Caco-2 (cell line): ENCODE data around the gene TTLL9. TPM values are rescaled to one million over a fixed set of nuclear protein-coding genes. Genes with fewer than 3 reads are reported as not detected.

Source experiments
- BruUV-seq: library from RNA; stranded (reverse); fragments of 400-500 nt; replicated peaks from 2 replicates; lab custom pipeline; 2021; lab: Mats Ljungman, UMichigan
- CTCF ChIA-PET: fragments of 300-600 bp; sonication (Branson Sonifier 250); formaldehyde crosslinking; loops from one replicate; lab custom pipeline; 2022; ENCODE audit warnings: antibody characterized with exemption; lab: Charles Lee
- POLR2A ChIA-PET: fragments of 300-600 bp; sonication (Branson Sonifier 250); formaldehyde crosslinking; loops from one replicate; lab custom pipeline; 2022; ENCODE audit warnings: antibody characterized with exemption; lab: Charles Lee
- DNase-seq, 2 experiments: peaks; one replicate each; pipeline versions ENCODE4 v3.0.0 to v3.0.0-alpha.2; 2020 to 2022
- H3K27me3 ChIP-seq: replicated peaks from 2 replicates; pipeline ENCODE4 v1.6.0; 2011; ENCODE audit warnings: low read length; ENCODE audit not compliant: control insufficient read depth, insufficient read depth
- H3K36me3 ChIP-seq: 2 replicates; pipeline ENCODE4 v1.5.1; 2011; ENCODE audit warnings: low read length; ENCODE audit not compliant: control insufficient read depth, insufficient read depth
- H3K4me1 ChIP-seq: fragments of 250-450 bp; sonication (Bioruptor Pico); 2 replicates; pipeline ENCODE4 v1.5.1; 2020; ENCODE audit warnings: mild to moderate bottlenecking
- H3K4me3 ChIP-seq: 2 replicates; pipeline ENCODE4 v1.5.1; 2011; ENCODE audit warnings: low read depth, mild to moderate bottlenecking, control low read depth, low read length
- H3K9me3 ChIP-seq: fragments of 250-450 bp; sonication (Bioruptor Pico); 2 replicates; pipeline ENCODE4 v1.5.1; 2020; ENCODE audit warnings: mild to moderate bottlenecking, moderate library complexity
- H3K27ac Mint-ChIP-seq: one replicate; pipeline ENCODE4 v1.8.0; 2022; ENCODE audit warnings: mixed read lengths; ENCODE audit not compliant: unreplicated experiment
- H3K27me3 Mint-ChIP-seq: one replicate; pipeline ENCODE4 v1.8.0; 2022; ENCODE audit warnings: mixed read lengths; ENCODE audit not compliant: insufficient read depth, unreplicated experiment
- H3K36me3 Mint-ChIP-seq: one replicate; pipeline ENCODE4 v1.8.0; 2022; ENCODE audit warnings: mild to moderate bottlenecking, mixed read lengths; ENCODE audit not compliant: insufficient read depth, unreplicated experiment
- H3K4me1 Mint-ChIP-seq: one replicate; pipeline ENCODE4 v1.8.0; 2022; ENCODE audit warnings: low read depth, mixed read lengths; ENCODE audit not compliant: unreplicated experiment
- H3K4me3 Mint-ChIP-seq: one replicate; pipeline ENCODE4 v1.8.0; 2022; ENCODE audit warnings: mild to moderate bottlenecking, moderate library complexity, mixed read lengths; ENCODE audit not compliant: unreplicated experiment
- H3K9me3 Mint-ChIP-seq: one replicate; pipeline ENCODE4 v1.8.0; 2022; ENCODE audit warnings: mixed read lengths; ENCODE audit not compliant: unreplicated experiment
- intact Hi-C: fragments of 100-400 bp; cut with micrococcal nuclease; formaldehyde crosslinking; loops from one replicate; pipeline ENCODE4 v1.10.0; 2022; ENCODE audit not compliant: unreplicated experiment
- total RNA-seq: library from RNA; stranded (reverse); gene quantifications from 2 replicates; pipeline ENCODE4 v1.2.3, GENCODE V29; 2022
- TF ChIP-seq, protein P1 (sequence below), 2 experiments: fragments of 200-600 bp in 1 of 2; IDR thresholded peaks; 1 replicate in 1 of 2; 2 replicates in 1 of 2; pipeline versions ENCODE4 v1.5.1 to v1.8.0; 2011 to 2022; ENCODE audit warnings: antibody characterized with exemption in 1 of 2, control low read depth in 1 of 2, inconsistent platforms in 1 of 2, low read depth in 1 of 2, low read length in 1 of 2, mild to moderate bottlenecking in 1 of 2, moderate library complexity in 1 of 2; ENCODE audit not compliant: insufficient read depth in 1 of 2, severe bottlenecking in 1 of 2, unreplicated experiment in 1 of 2

TTLL9 gene
- total RNA-seq, 1 experiment from 2014 or later = not detected

DNA sequence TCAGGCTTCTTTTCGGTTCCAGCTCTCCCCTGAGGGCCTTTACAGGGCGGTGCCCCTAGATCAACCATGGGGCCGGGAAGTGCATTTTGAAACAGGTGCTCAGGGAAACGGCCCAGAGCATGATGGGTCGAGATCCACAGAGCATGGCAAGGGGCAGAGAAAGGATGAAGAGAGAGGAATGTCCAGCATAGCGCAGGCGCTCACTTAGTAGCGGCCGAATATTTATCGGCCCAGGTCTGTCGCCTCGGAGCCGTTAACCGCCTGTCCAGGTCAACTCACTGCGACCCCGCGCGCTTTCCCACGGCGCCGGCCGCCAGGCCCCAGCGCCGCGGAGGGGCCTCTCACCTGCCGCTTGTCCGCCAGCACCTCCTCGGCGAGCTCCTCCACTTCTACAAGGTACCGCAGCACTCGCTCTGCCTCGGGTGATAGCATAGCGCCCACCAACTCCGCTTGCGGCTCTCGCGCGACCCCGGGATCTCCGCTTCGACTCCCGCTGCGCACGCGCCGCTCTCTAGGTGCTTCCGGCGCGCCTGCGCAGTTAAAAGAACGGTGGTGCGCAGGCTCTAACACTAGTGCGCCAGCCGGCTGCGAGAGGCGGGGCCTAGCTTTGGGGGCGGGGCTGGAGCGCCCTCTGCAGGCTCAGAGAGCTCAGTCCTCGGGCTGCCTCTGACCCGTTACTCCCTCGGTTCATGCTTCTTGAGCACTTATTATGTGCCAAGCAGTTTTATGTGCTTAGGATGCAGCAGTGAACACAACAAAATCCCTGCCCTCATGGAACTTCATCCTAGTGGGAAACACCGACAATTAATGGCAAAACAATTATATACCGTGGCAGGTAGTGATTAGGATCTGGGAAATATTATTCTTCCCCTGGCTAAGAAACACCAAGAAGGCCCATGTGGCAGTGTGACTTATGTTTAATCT lies 81.4 kb downstream of the TTLL9 start, which contains the start of gene PDRG1:
TSS of gene PDRG1 (minus strand) at position 517 of the 924 bp plus-strand sequence. CDS start at position 432, 85 bp downstream.
- H3K27ac Mint-ChIP-seq = peak within 1 kb of the TSS; percentile 96
- peaks cover 51% of the 10 kb centered on the region for H3K36me3 Mint-ChIP-seq
- Histone ChIP-seq H3K36me3 (peaks cover 10% of the 10 kb centered on the region), H3K4me1 (peaks cover 6% of the 10 kb centered on the region; the same call in 1 of the 2 replicates), H3K4me3 (peak within 1 kb of the TSS; percentile 61), H3K27me3 (no peaks in the 10 kb centered on the region), H3K9me3 (no peaks in the 10 kb centered on the region)
- intact Hi-C loops = loop anchor here (1.0 to 5.0 kb wide), 7 partner anchors 66 to 141 kb away; no protein-coding TSS in a partner anchor
- TF ChIP-seq, protein P1, sequence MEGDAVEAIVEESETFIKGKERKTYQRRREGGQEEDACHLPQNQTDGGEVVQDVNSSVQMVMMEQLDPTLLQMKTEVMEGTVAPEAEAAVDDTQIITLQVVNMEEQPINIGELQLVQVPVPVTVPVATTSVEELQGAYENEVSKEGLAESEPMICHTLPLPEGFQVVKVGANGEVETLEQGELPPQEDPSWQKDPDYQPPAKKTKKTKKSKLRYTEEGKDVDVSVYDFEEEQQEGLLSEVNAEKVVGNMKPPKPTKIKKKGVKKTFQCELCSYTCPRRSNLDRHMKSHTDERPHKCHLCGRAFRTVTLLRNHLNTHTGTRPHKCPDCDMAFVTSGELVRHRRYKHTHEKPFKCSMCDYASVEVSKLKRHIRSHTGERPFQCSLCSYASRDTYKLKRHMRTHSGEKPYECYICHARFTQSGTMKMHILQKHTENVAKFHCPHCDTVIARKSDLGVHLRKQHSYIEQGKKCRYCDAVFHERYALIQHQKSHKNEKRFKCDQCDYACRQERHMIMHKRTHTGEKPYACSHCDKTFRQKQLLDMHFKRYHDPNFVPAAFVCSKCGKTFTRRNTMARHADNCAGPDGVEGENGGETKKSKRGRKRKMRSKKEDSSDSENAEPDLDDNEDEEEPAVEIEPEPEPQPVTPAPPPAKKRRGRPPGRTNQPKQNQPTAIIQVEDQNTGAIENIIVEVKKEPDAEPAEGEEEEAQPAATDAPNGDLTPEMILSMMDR (IDR thresholded peaks at IDR 0.05; ENCODE audit: insufficient read depth in 1 of 2, low read depth in 1 of 2, low read length in 1 of 2, severe bottlenecking in 1 of 2, unreplicated experiment in 1 of 2) = peak; percentile 98 to 100
- H3K4me1 Mint-ChIP-seq = peaks cover 11% of the 10 kb centered on the region
- ChIA-PET POLR2A (interaction anchor here (0.6 to 0.9 kb wide), 5 partner anchors 60 to 156 kb away, joined by 3 read pairs; no protein-coding TSS in a partner anchor), CTCF (interaction anchor here (0.5 to 4.5 kb wide), 47 partner anchors 8 to 559 kb away, joined by 3 to 110 read pairs (median 5); partner anchors contain the start of genes DUSP15, TM9SF4, TTLL9 and XKR7)
- H3K4me3 Mint-ChIP-seq = peak within 1 kb of the TSS; percentile 95
- no peaks in the 10 kb centered on the region for H3K9me3 Mint-ChIP-seq
- peak; percentile 98 to 100 for DNase-seq
- peaks cover 5% of the 10 kb centered on the region for H3K27me3 Mint-ChIP-seq
- BruUV-seq = no TSS peak

DNA sequence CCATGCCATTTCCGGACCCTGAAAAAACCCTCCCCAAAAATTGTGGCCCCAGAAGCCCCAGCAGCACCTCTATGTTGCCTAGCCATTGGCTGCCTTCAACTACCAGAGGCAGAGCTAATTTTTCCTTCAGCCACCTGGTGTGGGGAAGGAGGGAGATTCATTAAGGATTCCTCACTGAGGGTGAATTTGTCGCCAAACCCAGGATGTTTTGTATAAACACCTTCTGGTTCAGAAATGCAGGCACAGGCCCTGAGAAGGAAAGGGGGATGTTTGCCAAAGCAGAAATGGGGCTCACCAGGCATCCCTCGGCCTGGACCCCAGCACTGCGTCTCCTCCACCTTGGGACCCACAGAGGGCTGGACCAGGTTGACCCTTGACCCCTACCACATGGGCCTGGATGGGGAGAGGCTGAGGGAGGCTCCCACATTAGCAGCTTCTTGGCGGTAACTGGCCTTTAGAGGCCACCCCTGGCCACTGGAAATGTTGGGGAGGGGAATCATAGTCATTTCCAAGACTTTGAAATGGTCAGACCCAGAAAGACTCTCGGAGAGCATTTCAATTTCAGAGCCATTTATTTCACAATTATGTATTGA lies 83.2 kb downstream of the TTLL9 start:
- Histone ChIP-seq H3K36me3 (0 out of 2 replicates have a peak, but pooled peaks cover 1% of the 10 kb centered on the region), H3K4me1 (peaks cover 6% of the 10 kb centered on the region; the same call in 1 of the 2 replicates), H3K4me3 (no peak overlapping the region), H3K9me3 (no peaks in the 10 kb centered on the region), H3K27me3 (no peaks in the 10 kb centered on the region)
- intact Hi-C loops = loop anchor here (2.0 to 5.0 kb wide), 3 partner anchors 64 to 139 kb away; no protein-coding TSS in a partner anchor
- Mint-ChIP-seq H3K27ac (no peak overlapping the region), H3K27me3 (peaks cover 6% of the 10 kb centered on the region), H3K4me1 (peaks cover 11% of the 10 kb centered on the region), H3K9me3 (no peaks in the 10 kb centered on the region), H3K36me3 (peaks cover 33% of the 10 kb centered on the region), H3K4me3 (no peak overlapping the region)
- DNase-seq = no peak
- ChIA-PET POLR2A (no interaction called here), CTCF (interaction anchor here (2.7 to 4.5 kb wide), 3 partner anchors 64 to 103 kb away, joined by 39 to 110 read pairs (median 41); no protein-coding TSS in a partner anchor)
- BruUV-seq = no TSS peak
- TF ChIP-seq, protein P1 (IDR thresholded peaks at IDR 0.05; ENCODE audit: insufficient read depth in 1 of 2, low read depth in 1 of 2, low read length in 1 of 2, severe bottlenecking in 1 of 2, unreplicated experiment in 1 of 2) = no peak
